Epithelial cell of esophagus (primary cell): ENCODE results near the gene NUP62.
A peak's percentile ranks its signal among the peaks of the same experiment; 100 is the strongest.

Experiments used
- DNase-seq: peaks from one replicate; pipeline ENCODE4 v3.0.0; 2010; ENCODE audit warnings: low read depth
- H3K4me3 ChIP-seq: 2 replicates; pipeline ENCODE4 v1.5.1; 2011; ENCODE audit warnings: mild to moderate bottlenecking, low read length, control low read depth
- TF ChIP-seq, protein P1 (sequence below): IDR thresholded peaks from 2 replicates; pipeline ENCODE4 v1.5.1; 2011; ENCODE audit warnings: low read depth, mild to moderate bottlenecking, low read length, control low read depth, inconsistent platforms; ENCODE audit not compliant: insufficient read depth; ENCODE audit errors: missing control alignments

The NUP62 gene

GRCh38 chr19:49877879-49878743, 51.2 kb downstream of the NUP62 start:
- TF ChIP-seq, protein P1, sequence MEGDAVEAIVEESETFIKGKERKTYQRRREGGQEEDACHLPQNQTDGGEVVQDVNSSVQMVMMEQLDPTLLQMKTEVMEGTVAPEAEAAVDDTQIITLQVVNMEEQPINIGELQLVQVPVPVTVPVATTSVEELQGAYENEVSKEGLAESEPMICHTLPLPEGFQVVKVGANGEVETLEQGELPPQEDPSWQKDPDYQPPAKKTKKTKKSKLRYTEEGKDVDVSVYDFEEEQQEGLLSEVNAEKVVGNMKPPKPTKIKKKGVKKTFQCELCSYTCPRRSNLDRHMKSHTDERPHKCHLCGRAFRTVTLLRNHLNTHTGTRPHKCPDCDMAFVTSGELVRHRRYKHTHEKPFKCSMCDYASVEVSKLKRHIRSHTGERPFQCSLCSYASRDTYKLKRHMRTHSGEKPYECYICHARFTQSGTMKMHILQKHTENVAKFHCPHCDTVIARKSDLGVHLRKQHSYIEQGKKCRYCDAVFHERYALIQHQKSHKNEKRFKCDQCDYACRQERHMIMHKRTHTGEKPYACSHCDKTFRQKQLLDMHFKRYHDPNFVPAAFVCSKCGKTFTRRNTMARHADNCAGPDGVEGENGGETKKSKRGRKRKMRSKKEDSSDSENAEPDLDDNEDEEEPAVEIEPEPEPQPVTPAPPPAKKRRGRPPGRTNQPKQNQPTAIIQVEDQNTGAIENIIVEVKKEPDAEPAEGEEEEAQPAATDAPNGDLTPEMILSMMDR = no peak
- DNase-seq = peak; percentile 98

GRCh38 chr19:49877020-49877878, 52.1 kb downstream of the NUP62 start, which contains the start of the genes AKT1S1 and TBC1D17:
Gene AKT1S1, minus strand, starts transcription at chr19:49877355. Its CDS starts 4,060 bp downstream, at chr19:49873295.
Gene TBC1D17, plus strand, starts transcription at chr19:49877702. Its CDS starts 22 bp downstream, at chr19:49877724.
- peak within 1 kb of the TSS; percentile 99 for H3K4me3 ChIP-seq
- TF ChIP-seq, protein P1 = no peak
- DNase-seq = peak; percentile 100

More at GRCh38 chr19:49877879-49878743, 51.2 kb downstream of the NUP62 start:
- H3K4me3 ChIP-seq = peak overlapping the region; percentile 99

DNA sequence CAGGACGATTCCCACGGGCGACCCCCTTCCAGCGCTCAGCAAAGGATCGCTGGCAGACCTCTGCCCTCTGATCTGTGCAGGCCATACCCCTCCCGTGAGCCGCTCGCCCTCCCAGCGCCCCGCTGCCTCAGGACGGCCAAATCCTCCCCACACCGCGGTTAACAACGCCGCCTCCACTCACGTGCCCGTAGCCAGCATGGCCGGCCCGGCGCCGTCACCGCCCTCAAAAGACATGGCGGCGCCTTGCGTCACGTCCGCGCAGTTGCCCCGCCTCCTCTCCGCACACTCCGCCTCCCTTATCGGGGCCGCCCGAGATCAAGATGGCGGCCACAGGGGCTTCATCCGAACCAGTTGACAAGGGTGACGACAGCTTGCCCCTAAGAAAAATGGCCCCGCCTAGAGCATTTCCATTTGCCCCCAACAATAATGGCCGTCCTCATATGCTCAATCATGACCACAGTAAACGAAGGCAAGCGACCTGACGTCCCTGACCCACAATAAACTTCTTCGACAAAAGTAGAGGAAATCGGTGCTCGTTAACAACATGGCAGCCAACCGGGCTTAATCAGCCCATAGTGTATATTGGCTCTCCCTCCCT, 52.8 kb downstream of the NUP62 start:
- H3K4me3 ChIP-seq = peak overlapping the region; percentile 99
- DNase-seq = peak; percentile 99
- TF ChIP-seq, protein P1 = no peak

DNA sequence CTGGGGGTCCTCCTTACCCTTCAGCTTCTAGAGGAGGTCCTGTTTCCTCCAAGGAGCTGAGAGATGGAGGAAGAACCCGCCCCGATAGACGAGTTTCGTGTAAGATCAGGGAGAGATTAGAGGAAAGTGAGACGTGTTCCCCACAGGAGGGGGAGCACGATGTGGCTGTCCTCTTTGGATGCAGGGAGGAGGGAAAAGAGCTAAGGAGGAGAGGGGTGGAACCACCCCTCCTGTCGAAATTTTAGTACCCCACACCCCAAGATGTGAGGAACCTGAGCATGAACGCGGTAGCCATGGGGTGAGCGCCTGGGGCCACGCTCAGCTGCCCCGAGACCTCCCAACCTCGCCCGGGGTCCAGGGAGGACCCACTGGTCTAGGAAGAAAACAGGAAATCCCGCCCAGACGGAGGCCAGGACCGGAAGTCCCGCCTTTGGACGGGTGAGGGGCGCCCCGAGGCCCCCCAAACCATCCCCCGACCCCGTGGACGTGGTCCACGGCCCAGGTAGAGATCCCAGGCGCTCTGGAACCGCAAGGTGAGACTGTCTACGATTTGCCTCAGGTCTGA, 53.4 kb downstream of the NUP62 start:
- peak overlapping the region; percentile 99 for H3K4me3 ChIP-seq
- TF ChIP-seq, protein P1 = no peak
- peak; percentile 32 for DNase-seq

GRCh38 chr19:49875177-49875576, 54.1 kb downstream of the NUP62 start:
- DNase-seq = no peak
- peak overlapping the region; percentile 99 for H3K4me3 ChIP-seq
- TF ChIP-seq, protein P1 = no peak

GRCh38 chr19:49874503-49875157, 54.7 kb downstream of the NUP62 start:
- peak; percentile 79 for DNase-seq
- no peak overlapping the region for H3K4me3 ChIP-seq
- TF ChIP-seq, protein P1 = no peak
